ENCODE data around the gene KCP.

Gene KCP

DNA sequence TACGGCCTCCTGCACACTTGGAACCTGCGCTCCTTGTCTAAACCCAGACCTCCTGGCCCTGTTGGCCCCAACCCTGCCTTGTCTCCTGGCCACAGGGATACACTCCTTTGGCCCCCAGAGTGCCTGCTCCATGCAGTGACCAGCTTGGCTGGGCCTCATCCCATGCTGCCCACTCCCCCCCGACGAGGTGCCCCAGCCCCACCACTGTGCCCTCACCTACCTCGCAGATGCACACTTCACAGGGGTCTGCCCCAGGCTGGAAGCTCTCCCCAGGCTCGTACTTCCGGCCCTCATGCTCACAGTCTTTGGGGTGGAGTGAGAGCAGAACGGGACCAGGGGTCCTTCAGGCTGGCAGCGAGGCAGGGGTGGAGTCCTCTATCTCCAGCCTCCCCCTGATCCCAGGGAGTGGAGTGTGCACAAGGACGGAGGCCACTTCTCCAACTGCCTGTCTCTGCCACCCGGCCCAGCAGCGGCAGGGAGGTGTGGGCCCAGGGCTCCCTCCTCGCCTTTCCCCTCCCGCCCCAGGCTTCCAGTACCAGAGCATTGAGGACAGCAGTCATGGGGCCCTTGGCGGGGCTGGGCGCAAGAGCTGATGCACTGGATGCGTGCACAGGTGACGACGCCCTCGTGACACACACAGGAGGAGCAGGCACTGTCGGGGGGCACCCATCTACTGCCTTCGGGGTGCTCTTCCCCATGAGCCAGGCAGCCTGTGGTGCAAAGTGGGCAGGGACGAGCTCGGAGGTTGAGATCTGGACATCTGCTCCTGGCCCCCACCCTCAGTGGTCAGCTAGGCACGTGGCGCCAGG is 25.7 kb downstream of the KCP start:
- no peak for TF ChIP-seq CTCF (IDR thresholded peaks at IDR 0.05; ENCODE audit: insufficient read depth, low read depth, low read length, missing control alignments)
- DNase-seq (ENCODE audit: low read depth): no peak
- no peak overlapping the region for H3K4me3 ChIP-seq (ENCODE audit: low read length)

- H3K4me3 ChIP-seq (ENCODE audit: low read length): no peak overlapping the region
- DNase-seq (ENCODE audit: low read depth): peak; percentile 76
- peak; percentile 86 for TF ChIP-seq CTCF (IDR thresholded peaks at IDR 0.05; ENCODE audit: insufficient read depth, low read depth, low read length, missing control alignments)
Measured at GRCh38 chr7:128883622-128884448, 26.7 kb downstream of the KCP start.

DNA sequence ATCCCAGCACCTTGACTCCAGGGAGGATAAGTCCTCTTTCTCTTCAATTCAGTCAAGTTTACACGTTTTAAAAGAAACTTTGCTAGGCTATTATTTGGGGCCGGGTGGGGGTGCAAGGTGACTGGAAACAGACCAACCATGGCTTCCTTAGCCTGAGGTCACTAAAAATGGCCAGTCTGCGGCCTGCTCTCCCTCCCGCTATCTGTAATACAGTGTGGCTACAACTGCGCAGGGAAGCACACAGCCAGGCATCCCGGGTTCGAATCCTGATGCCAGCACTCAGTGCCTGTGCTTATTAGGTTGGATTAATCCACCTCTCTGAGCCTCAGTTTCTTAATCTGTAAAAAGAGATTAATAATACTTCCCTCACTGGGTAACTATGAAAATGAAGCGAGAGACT is 28.4 kb downstream of the KCP start:
- DNase-seq (ENCODE audit: low read depth): no peak
- TF ChIP-seq CTCF (IDR thresholded peaks at IDR 0.05; ENCODE audit: insufficient read depth, low read depth, low read length, missing control alignments): no peak
- H3K4me3 ChIP-seq (ENCODE audit: low read length): no peak overlapping the region

DNA sequence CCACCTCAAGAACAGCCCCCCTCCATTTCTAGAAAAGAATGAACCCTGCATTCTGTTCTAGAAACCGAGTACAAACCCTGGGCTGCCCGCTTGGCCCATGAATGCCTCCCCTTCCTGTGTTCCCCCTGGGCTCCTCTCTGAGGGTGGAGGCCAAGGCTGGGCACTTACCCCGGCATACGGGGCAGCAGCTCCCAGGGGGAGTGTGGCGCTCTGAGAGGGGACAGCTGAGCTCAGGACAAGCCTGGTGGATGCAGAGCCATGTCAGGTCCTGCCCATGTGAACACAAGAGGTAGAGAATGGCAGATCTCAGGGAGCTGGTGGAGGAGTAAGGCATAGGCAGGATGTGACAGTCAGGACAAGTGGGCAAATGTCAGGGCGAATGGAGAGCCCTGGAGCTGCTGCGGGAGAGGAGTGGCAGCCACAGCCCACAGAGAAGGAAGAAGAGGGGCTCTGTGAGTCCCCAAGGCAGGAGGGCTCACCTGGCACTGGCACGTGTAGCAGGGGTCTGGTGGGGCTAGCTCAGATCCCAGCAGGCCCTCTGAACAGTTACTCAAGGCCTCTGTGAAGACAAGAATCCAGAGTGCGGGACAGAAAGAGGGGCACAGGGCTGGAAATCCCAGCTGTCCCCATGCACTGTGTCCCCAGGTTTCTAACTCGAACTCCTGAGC is 28.9 kb downstream of the KCP start:
- no peak for DNase-seq (ENCODE audit: low read depth)
- TF ChIP-seq CTCF (IDR thresholded peaks at IDR 0.05; ENCODE audit: insufficient read depth, low read depth, low read length, missing control alignments): no peak
- no peak overlapping the region for H3K4me3 ChIP-seq (ENCODE audit: low read length)

DNA sequence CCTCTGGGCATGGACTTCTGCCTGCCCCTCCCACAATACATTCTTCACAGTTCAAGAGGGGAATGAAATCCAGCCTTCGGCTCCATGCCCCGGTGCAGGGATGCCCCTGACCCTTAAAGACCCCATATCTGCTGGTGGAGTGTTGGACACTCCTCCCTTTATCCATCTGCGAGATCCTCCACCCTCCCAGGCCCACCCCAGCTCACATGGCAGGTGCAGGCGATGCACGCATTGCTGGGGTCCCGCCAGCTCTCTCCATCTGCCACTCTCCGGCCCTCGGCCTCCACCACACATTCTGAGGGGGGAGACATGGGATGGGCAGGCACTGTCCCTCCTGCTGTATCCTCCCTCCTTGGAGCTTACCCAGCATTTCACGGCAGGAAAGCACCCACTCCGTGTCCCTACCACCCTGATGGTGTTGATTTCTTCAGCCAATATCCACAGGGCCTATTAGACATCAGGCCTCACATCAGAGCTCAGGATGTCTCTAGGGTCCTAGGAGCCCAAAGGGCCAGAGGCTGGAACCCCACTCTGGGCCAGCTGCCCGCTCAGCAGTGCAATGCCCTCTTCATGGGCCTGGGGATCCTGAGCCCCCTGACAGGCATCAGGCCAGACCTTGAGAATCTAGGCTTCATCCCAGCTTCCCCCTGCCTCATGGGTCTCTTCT is 29.6 kb downstream of the KCP start:
- DNase-seq (ENCODE audit: low read depth): no peak
- no peak for TF ChIP-seq CTCF (IDR thresholded peaks at IDR 0.05; ENCODE audit: insufficient read depth, low read depth, low read length, missing control alignments)
- no peak overlapping the region for H3K4me3 ChIP-seq (ENCODE audit: low read length)

GRCh38 chr7:128879939-128880746 is 30.4 kb downstream of the KCP start:
- peak; percentile 70 for DNase-seq (ENCODE audit: low read depth)
- TF ChIP-seq CTCF (IDR thresholded peaks at IDR 0.05; ENCODE audit: insufficient read depth, low read depth, low read length, missing control alignments): peak; percentile 87
- H3K4me3 ChIP-seq (ENCODE audit: low read length): no peak overlapping the region

All from epithelial cell of esophagus (primary cell).